HG03039 (cell line): ENCODE measurements around the gene STPG1.
A peak's percentile ranks its signal among the peaks of the same experiment; 100 is the strongest.

Source experiments
- ATAC-seq: cut with Tn5 transposase; IDR thresholded peaks from one replicate; pipeline ENCODE4 v1.9.1; 2021; ENCODE audit warnings: mild to moderate bottlenecking, moderate library complexity; ENCODE audit not compliant: unreplicated experiment

The STPG1 gene

GRCh38 chr1:24426744-24427544 is 13.4 kb upstream of the STPG1 start:
- no peak for ATAC-seq

GRCh38 chr1:24425922-24426321 is 12.3 kb upstream of the STPG1 start:
- no peak for ATAC-seq

- ATAC-seq = no peak
Observed at GRCh38 chr1:24425441-24425840, 11.9 kb upstream of the STPG1 start.

GRCh38 chr1:24424990-24425389 is 11.4 kb upstream of the STPG1 start:
- no peak for ATAC-seq

- ATAC-seq = no peak
Observed at GRCh38 chr1:24424207-24424606, 10.6 kb upstream of the STPG1 start.

GRCh38 chr1:24421502-24421901 is 7.9 kb upstream of the STPG1 start:
- no peak for ATAC-seq

- ATAC-seq = no peak
Observed at GRCh38 chr1:24420547-24420946, 7.0 kb upstream of the STPG1 start.

- no peak for ATAC-seq
Observed at GRCh38 chr1:24418898-24419628, 5.5 kb upstream of the STPG1 start.

GRCh38 chr1:24417681-24418080 is 4.1 kb upstream of the STPG1 start:
- ATAC-seq = no peak

- no peak for ATAC-seq
Observed at GRCh38 chr1:24416666-24417391, 3.2 kb upstream of the STPG1 start.

- ATAC-seq = no peak
Observed at GRCh38 chr1:24415910-24416665, 2.5 kb upstream of the STPG1 start.

GRCh38 chr1:24415334-24415909 is 1.8 kb upstream of the STPG1 start, which contains the start of gene NIPAL3:
TSS of gene NIPAL3 (plus strand) at chr1:24415802. CDS start at chr1:24419548, 3,746 bp downstream.
- peak; percentile 89 for ATAC-seq

GRCh38 chr1:24414775-24415333 is 1.3 kb upstream of the STPG1 start:
- ATAC-seq = no peak

- ATAC-seq = no peak
Observed at GRCh38 chr1:24412408-24412807, 1.2 kb downstream of the STPG1 start.

- ATAC-seq = no peak
Observed at GRCh38 chr1:24411963-24412362, 1.6 kb downstream of the STPG1 start.

GRCh38 chr1:24410750-24411149 is 2.8 kb downstream of the STPG1 start:
- no peak for ATAC-seq

- no peak for ATAC-seq
Observed at GRCh38 chr1:24409535-24409934, 4.0 kb downstream of the STPG1 start.

- no peak for ATAC-seq
Observed at GRCh38 chr1:24406788-24407187, 6.8 kb downstream of the STPG1 start.

- no peak for ATAC-seq
Observed at GRCh38 chr1:24403806-24404205, 9.8 kb downstream of the STPG1 start.

- no peak for ATAC-seq
Observed at GRCh38 chr1:24400065-24400464, 13.5 kb downstream of the STPG1 start.
